H1 (cell line): ENCODE measurements around the gene MT1G. TPM values are rescaled to one million over a fixed set of nuclear protein-coding genes. Genes with fewer than 3 reads are reported as not detected.

Experiments
- CTCF ChIA-PET: fragments of 300-600 bp; sonication (Branson Sonifier 250); formaldehyde crosslinking; loops from one replicate; lab custom pipeline; 2021; ENCODE audit not compliant: partially characterized antibody; lab: Charles Lee
- POLR2A ChIA-PET: fragments of 300-600 bp; sonication (Branson Sonifier 250); formaldehyde crosslinking; loops from one replicate; lab custom pipeline; 2021; ENCODE audit warnings: inconsistent platforms; ENCODE audit not compliant: partially characterized antibody; lab: Charles Lee
- DNase-seq, 2 experiments: peaks; one replicate each; pipeline versions ENCODE4 v3.0.0 to v3.0.0-alpha.2; 2010 to 2022; ENCODE audit warnings: low spot score in 2 of 2, low read depth in 1 of 2, mixed read lengths in 1 of 2
- FAIRE-seq: peaks from 2 replicates; lab custom pipeline; 2011; peaks lifted over from hg19 to GRCh38; lab: Jason Lieb, UNC
- H2AFZ ChIP-seq: 2 replicates; pipeline ENCODE4 v1.8.1; 2012; ENCODE audit warnings: low read length, inconsistent platforms
- H2AK5ac ChIP-seq: 2 replicates; pipeline ENCODE4 v1.6.1; 2013; ENCODE audit warnings: low read depth, low read length
- H2BK120ac ChIP-seq: replicated peaks from 2 replicates; pipeline ENCODE3; 2013; ENCODE audit warnings: low read depth, low read length, inconsistent platforms
- H2BK12ac ChIP-seq: 2 replicates; pipeline ENCODE4 v1.6.1; 2013; ENCODE audit warnings: low read depth, low read length
- H2BK15ac ChIP-seq: 2 replicates; pipeline ENCODE4 v1.6.1; 2013; ENCODE audit warnings: low read length
- H2BK20ac ChIP-seq: 2 replicates; pipeline ENCODE4 v1.6.1; 2013; ENCODE audit warnings: low read length
- H2BK5ac ChIP-seq: 2 replicates; pipeline ENCODE4 v1.6.1; 2013; ENCODE audit warnings: low read depth, low read length
- H3K14ac ChIP-seq: 2 replicates; pipeline ENCODE4 v1.6.1; 2013; ENCODE audit warnings: inconsistent platforms; ENCODE audit not compliant: insufficient read length
- H3K18ac ChIP-seq: 2 replicates; pipeline ENCODE4 v1.6.1; 2013; ENCODE audit warnings: low read length; ENCODE audit errors: extremely low read depth
- H3K23ac ChIP-seq: 2 replicates; pipeline ENCODE4 v1.6.1; 2013; ENCODE audit warnings: inconsistent platforms; ENCODE audit not compliant: insufficient read length
- H3K23me2 ChIP-seq: 2 replicates; pipeline ENCODE4 v1.6.1; 2013; ENCODE audit warnings: low read depth, low read length
- H3K27ac ChIP-seq: 2 replicates; pipeline ENCODE4 v1.6.1; 2011; ENCODE audit warnings: low read depth, low read length, inconsistent platforms
- H3K27me3 ChIP-seq, 4 experiments: replicated peaks in 1 of 4; 1 replicate in 1 of 4; 2 replicates in 3 of 4; pipeline versions ENCODE4 v1.6.1 to v1.8.1; 2011 to 2013; ENCODE audit warnings: low read length in 3 of 4, mild to moderate bottlenecking in 3 of 4, inconsistent platforms in 2 of 4, mixed read lengths in 2 of 4, moderate library complexity in 1 of 4; ENCODE audit not compliant: control insufficient read depth in 3 of 4, insufficient read depth in 3 of 4; ENCODE audit errors: extremely low read depth in 1 of 4
- H3K36me3 ChIP-seq, 4 experiments: 2 replicates each; pipeline versions ENCODE4 v1.6.1 to v1.8.1; 2011 to 2013; ENCODE audit warnings: mild to moderate bottlenecking in 4 of 4, low read length in 3 of 4, moderate library complexity in 2 of 4, control low read depth in 1 of 4, inconsistent platforms in 1 of 4; ENCODE audit not compliant: insufficient read depth in 4 of 4, control insufficient read depth in 2 of 4
- H3K4ac ChIP-seq: replicated peaks from 2 replicates; pipeline ENCODE3; 2013; ENCODE audit warnings: low read length, low read depth, mixed read lengths, inconsistent platforms; ENCODE audit not compliant: insufficient read length
- H3K4me1 ChIP-seq, 4 experiments: replicated peaks in 1 of 4; 1 replicate in 1 of 4; 2 replicates in 3 of 4; pipeline versions ENCODE4 v1.6.1 to v1.8.1; 2011 to 2013; ENCODE audit warnings: low read length in 3 of 4, inconsistent platforms in 2 of 4, mixed read lengths in 1 of 4; ENCODE audit not compliant: insufficient read depth in 4 of 4, control insufficient read depth in 3 of 4
- H3K4me2 ChIP-seq, 2 experiments: 2 replicates each; pipeline versions ENCODE4 v1.6.1 to v1.8.1; 2011 to 2013; ENCODE audit warnings: low read depth in 2 of 2, low read length in 2 of 2, control low read depth in 1 of 2, inconsistent platforms in 1 of 2, mild to moderate bottlenecking in 1 of 2; ENCODE audit not compliant: insufficient read depth in 1 of 2
- H3K4me3 ChIP-seq, 4 experiments: fragments of 200-600, 300-600 bp in 1 of 4; sonication (generic), shearing (Covaris generic), sonication (Bioruptor Twin) in 1 of 4; 2 replicates each; pipeline versions ENCODE4 v1.5.1 to v1.8.1; 2011 to 2016; ENCODE audit warnings: low read length in 4 of 4, low read depth in 3 of 4, control low read depth in 2 of 4, inconsistent platforms in 2 of 4, mild to moderate bottlenecking in 2 of 4, mixed read lengths in 1 of 4, moderate library complexity in 1 of 4; ENCODE audit not compliant: insufficient read depth in 2 of 4; ENCODE audit errors: extremely low read depth in 1 of 4
- H3K56ac ChIP-seq: replicated peaks from 2 replicates; pipeline ENCODE3; 2013; ENCODE audit warnings: low read depth, mild to moderate bottlenecking, mixed read lengths, low read length, inconsistent platforms; ENCODE audit not compliant: insufficient read length
- H3K79me1 ChIP-seq: 2 replicates; pipeline ENCODE4 v1.6.1; 2013; ENCODE audit warnings: low read depth, low read length, control low read depth
- H3K79me2 ChIP-seq, 2 experiments: 2 replicates each; pipeline versions ENCODE4 v1.6.1 to v1.8.1; 2012 to 2013; ENCODE audit warnings: low read length in 2 of 2, mild to moderate bottlenecking in 2 of 2, inconsistent platforms in 1 of 2; ENCODE audit not compliant: insufficient read depth in 2 of 2, control insufficient read depth in 1 of 2
- H3K9ac ChIP-seq, 4 experiments: replicated peaks in 1 of 4; 1 replicate in 1 of 4; 2 replicates in 3 of 4; pipeline versions ENCODE4 v1.6.1 to v1.8.1; 2011 to 2013; ENCODE audit warnings: low read depth in 3 of 4, low read length in 3 of 4, control low read depth in 2 of 4, mild to moderate bottlenecking in 2 of 4, moderate library complexity in 2 of 4, inconsistent platforms in 1 of 4; ENCODE audit errors: extremely low read depth in 1 of 4
- H3K9me3 ChIP-seq, 2 experiments: 2 replicates each; pipeline versions ENCODE4 v1.6.1 to v1.8.1; 2012 to 2013; ENCODE audit warnings: mild to moderate bottlenecking in 2 of 2, moderate library complexity in 2 of 2, control low read depth in 1 of 2, inconsistent platforms in 1 of 2, low read depth in 1 of 2, low read length in 1 of 2, mixed read lengths in 1 of 2; ENCODE audit not compliant: insufficient read depth in 2 of 2
- H4K20me1 ChIP-seq, 2 experiments: replicated peaks in 1 of 2; 2 replicates each; pipeline versions ENCODE3 to v1.8.1; 2011 to 2013; ENCODE audit warnings: inconsistent platforms in 2 of 2, low read length in 2 of 2, mild to moderate bottlenecking in 1 of 2; ENCODE audit not compliant: insufficient read depth in 2 of 2, control insufficient read depth in 1 of 2
- H4K5ac ChIP-seq: 2 replicates; pipeline ENCODE4 v1.6.1; 2013; ENCODE audit warnings: low read length, low read depth, mixed read lengths, inconsistent platforms; ENCODE audit not compliant: insufficient read length
- H4K8ac ChIP-seq: 2 replicates; pipeline ENCODE4 v1.8.0; 2013; ENCODE audit warnings: mild to moderate bottlenecking, moderate library complexity, low read length, inconsistent platforms; ENCODE audit not compliant: insufficient read depth; ENCODE audit errors: extremely low read depth
- H4K91ac ChIP-seq: replicated peaks from 2 replicates; pipeline ENCODE3; 2013; ENCODE audit warnings: low read length, mixed read lengths, inconsistent platforms; ENCODE audit not compliant: insufficient read length
- EZH2 ChIP-seq: fragments of 200-600 bp; sonication (generic); IDR thresholded peaks from 2 replicates; pipeline ENCODE4 v1.7.1; 2012; ENCODE audit warnings: low read depth, mild to moderate bottlenecking, moderate library complexity, low read length, inconsistent platforms; ENCODE audit not compliant: severe bottlenecking
- RAD21 ChIP-seq, 2 experiments: IDR thresholded peaks in 1 of 2; conservative IDR thresholded peaks in 1 of 2; 2 replicates each; pipeline ENCODE4 v1.6.1; 2011; ENCODE audit warnings: low read depth in 2 of 2, low read length in 2 of 2, improper control_type of control experiment in 1 of 2, inconsistent platforms in 1 of 2, mild to moderate bottlenecking in 1 of 2, moderate library complexity in 1 of 2
- SP1 ChIP-seq: IDR thresholded peaks from 2 replicates; pipeline ENCODE4 v1.6.1; 2011; ENCODE audit warnings: low read depth, low read length
- WGBS, 2 experiments: shearing (Covaris generic) in 1 of 2; methylation state at CpG; one replicate each; pipeline versions ENCODE4 v1.1.6 to v1.1.7; 2013 to 2015; ENCODE audit warnings: low lambda C conversion rate in 2 of 2, mixed read lengths in 2 of 2, inconsistent platforms in 1 of 2, low coverage in 1 of 2, missing lambda C conversion rate in 1 of 2; ENCODE audit not compliant: insufficient replicate concordance in 2 of 2, insufficient coverage in 1 of 2, insufficient read length in 1 of 2; ENCODE audit errors: extremely low coverage in 1 of 2, missing lambda C conversion rate in 1 of 2; 5-methylcytosine and 5-hydroxymethylcytosine counted together
- polyA plus RNA-seq, 7 experiments: library from polyadenylated mRNA; depleted of rRNA in 3 of 7; stranded (reverse) in 5 of 7; unstranded in 2 of 7; fragments of >200 nt in 5 of 7; fragments of 200-250 nt in 2 of 7; gene quantifications; 1 replicate in 5 of 7; 2 replicates in 1 of 7; 4 replicates in 1 of 7; pipeline versions ENCODE4 v1.2.1 to v1.2.3, GENCODE V29; 2011 to 2013; ENCODE audit warnings: missing spikeins in 2 of 7, mixed read lengths in 2 of 7
- total RNA-seq: library from RNA; stranded (reverse); fragmentation: NEBNext Ultra II Directional; extraction: Animal tissue kit (Norgen Biotek cat#: 25700); gene quantifications from 2 replicates; pipeline ENCODE4 v1.2.1, GENCODE V29; 2021

The MT1G gene
- total and polyA plus RNA-seq, 2 of the 8 experiments (the other 6 are each of a cell fraction or from before 2014, with no cell fraction given) = 17.7 to 515 TPM

DNA sequence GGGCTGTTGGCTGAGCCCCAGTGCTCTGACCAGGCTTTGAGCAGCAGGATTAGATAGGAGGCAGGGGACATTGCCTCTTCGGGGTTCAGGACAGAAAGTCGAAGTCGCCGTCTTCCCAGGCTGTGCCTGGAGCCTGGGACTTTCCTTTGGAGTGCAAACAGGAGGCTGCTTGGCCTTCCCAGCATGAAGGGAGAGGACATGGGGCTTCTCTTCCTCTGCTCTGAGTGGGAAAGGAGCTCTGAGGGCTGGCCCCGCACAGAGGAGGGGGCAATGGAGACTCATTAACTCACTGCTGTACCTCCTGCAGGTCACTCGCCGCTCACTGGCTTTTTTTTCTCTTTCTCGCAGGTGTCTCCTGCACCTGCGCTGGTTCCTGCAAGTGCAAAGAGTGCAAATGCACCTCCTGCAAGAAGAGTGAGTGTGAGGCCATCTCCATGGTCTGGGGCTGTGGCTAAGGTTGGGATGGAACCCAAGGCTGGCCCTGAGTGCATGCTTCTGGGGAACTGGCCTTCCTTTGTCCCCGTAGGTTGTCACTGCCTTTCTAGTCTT is 9.5 kb downstream of the MT1G start:
- no peak overlapping the region for H3K14ac ChIP-seq
- ChIA-PET CTCF (interaction anchor here (0.7 to 1.4 kb wide), 3 partner anchors 16 to 48 kb away, joined by 3 to 6 read pairs (median 4); no protein-coding TSS in a partner anchor), POLR2A (interaction anchor here (0.7 to 9.1 kb wide), 5 partner anchors 11 to 51 kb away, joined by 3 to 74 read pairs (median 9); partner anchors contain the start of genes MT1E, MT1G and MT1H)
- H3K9me3 ChIP-seq = no peaks in the 10 kb centered on the region
- H3K18ac ChIP-seq = 0 out of 2 replicates have a peak overlapping the region, but pooled peaks have one; percentile 68
- no peak overlapping the region for H3K23ac ChIP-seq
- peak overlapping the region in 1 of 4 experiments; percentile 41; a peak in 1 of 7 replicates for H3K9ac ChIP-seq
- DNase-seq = no peak
- no peak overlapping the region for H3K27ac ChIP-seq
- H3K79me1 ChIP-seq = no peaks in the 10 kb centered on the region
- peaks cover 0 to 13% (median 5%) of the 10 kb centered on the region in 4 experiments; a peak in 6 of 7 replicates for H3K4me1 ChIP-seq
- no peak overlapping the region for H4K91ac ChIP-seq
- no peak for TF ChIP-seq RAD21 (IDR thresholded peaks at IDR 0.05 in 1 of 2, conservative IDR thresholded peaks at IDR 0.05 in 1 of 2; ENCODE audit: low read depth in 2 of 2, low read length in 2 of 2)
- TF ChIP-seq SP1 = no peak
- peak; percentile 52 for TF ChIP-seq EZH2
- FAIRE-seq = no peak
- no peak overlapping the region for H2BK12ac ChIP-seq
- peaks cover 14% of the 10 kb centered on the region; the same call in 1 of the 2 replicates for H3K23me2 ChIP-seq
- H3K4me3 ChIP-seq = peak overlapping the region; percentile 52 to 76 (median 54)
- no peak overlapping the region for H2BK120ac ChIP-seq
- H3K27me3 ChIP-seq = peaks cover 46 to 70% (median 66%) of the 10 kb centered on the region in 4 experiments
- H3K4ac ChIP-seq = no peak overlapping the region
- WGBS, 2 experiments = 16% methylated on average over 9 of the region's 10 CpGs; no CpG with 5 or more reads in 1 of the 2 experiments
- H3K4me2 ChIP-seq = peak overlapping the region; percentile 89 to 97
- no peak overlapping the region for H2BK20ac ChIP-seq
- no peak overlapping the region for H2AK5ac ChIP-seq
- no peak overlapping the region for H4K5ac ChIP-seq
- no peaks in the 10 kb centered on the region for H3K36me3 ChIP-seq
- H2AFZ ChIP-seq = no peak overlapping the region
- H2BK15ac ChIP-seq = no peak overlapping the region
- no peak overlapping the region for H4K8ac ChIP-seq
- peaks cover 0 to 5% of the 10 kb centered on the region in 2 experiments for H4K20me1 ChIP-seq
- H3K79me2 ChIP-seq = no peaks in the 10 kb centered on the region
- H2BK5ac ChIP-seq = no peak overlapping the region
- no peak overlapping the region for H3K56ac ChIP-seq
